HG03558 (cell line): ENCODE data around the gene TAF4.

Experiments used
- ATAC-seq: cut with Tn5 transposase; IDR thresholded peaks from one replicate; pipeline ENCODE4 v1.9.1; 2021; ENCODE audit warnings: moderate number of reproducible peaks; ENCODE audit not compliant: unreplicated experiment; ENCODE audit errors: extremely low read depth

The TAF4 gene

DNA sequence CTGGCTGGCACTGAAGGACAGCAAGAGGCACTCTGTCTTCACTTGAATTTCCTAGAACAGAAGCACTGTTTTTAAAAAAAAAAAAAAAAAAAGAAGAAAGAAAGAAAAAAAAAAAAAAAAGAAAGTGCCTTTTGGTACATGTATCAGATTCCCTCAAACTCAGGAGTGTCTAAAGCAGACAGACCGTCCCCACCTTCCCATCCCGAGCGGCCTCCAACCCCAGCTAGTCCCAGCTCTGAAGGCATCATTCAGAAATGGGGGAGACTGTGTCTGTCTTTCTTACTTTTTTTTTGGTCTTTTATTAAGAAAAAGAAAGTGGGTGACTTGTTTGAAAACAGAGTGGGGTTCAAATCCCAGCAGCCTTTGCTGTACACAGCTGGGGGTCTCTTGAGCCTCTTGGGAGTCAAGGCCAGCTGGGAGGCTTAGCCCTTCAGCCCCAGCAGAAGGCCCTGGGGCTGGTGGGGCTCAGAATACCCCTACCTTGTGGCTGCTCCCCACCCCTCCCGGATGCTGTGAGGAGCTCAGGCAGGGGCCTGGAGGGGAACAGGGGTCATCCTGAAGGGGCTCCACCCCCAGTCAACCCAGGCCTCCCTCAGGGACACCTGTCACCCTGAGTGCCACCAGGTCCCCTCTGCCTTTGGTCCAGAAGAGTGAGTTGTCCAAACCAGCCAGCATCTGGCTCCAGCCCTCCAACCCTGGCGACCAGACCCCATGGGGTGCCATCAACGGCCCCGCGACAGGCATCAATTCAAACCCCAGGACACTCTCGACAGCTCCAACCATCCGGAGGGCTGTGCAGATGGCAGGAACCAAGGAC is 128.3 kb downstream of the TAF4 start:
- no peak for ATAC-seq

- ATAC-seq: no peak
These were observed 129.0 kb downstream of the TAF4 start for GRCh38 chr20:61936701-61937131.

- no peak for ATAC-seq
These were observed 129.6 kb downstream of the TAF4 start for GRCh38 chr20:61935926-61936700.

DNA sequence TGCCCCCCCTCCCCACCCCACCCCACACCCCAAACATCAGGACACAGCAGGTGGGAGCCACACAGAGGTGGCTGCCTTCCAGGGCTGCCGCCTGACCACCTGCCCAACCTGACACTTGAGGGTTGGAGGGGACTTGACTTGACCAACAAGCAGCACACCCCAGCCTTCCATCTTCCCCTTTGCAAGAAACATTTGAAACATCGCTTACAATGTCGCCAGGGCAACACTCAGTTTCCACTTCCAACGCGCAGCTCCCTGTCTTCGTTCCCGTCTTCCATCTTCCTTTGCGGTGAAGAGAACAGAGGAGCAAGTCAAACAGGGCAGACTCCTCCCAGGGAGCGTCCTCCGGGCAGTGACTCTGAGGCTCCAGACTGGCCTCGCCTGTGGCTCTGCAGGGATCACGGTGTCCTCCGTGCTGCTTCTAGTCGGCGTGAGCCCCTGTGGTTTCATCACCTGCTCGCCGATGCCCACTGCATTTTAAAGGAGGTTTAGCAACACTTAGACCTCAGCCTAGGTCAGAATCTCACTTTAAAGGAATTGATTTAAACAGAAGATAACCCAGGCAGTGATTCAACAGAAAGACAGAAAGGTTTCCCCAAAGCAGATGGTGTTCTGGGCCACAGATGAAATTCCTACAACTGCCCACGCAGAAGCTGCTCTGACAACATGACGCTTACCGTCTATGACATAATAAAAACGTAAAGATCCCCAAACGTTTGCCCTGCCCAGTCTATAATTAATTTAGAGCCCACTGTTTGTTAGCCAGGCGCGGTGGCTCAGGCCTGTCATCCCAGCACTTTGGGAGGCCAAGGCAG is 130.8 kb downstream of the TAF4 start:
- ATAC-seq: no peak

DNA sequence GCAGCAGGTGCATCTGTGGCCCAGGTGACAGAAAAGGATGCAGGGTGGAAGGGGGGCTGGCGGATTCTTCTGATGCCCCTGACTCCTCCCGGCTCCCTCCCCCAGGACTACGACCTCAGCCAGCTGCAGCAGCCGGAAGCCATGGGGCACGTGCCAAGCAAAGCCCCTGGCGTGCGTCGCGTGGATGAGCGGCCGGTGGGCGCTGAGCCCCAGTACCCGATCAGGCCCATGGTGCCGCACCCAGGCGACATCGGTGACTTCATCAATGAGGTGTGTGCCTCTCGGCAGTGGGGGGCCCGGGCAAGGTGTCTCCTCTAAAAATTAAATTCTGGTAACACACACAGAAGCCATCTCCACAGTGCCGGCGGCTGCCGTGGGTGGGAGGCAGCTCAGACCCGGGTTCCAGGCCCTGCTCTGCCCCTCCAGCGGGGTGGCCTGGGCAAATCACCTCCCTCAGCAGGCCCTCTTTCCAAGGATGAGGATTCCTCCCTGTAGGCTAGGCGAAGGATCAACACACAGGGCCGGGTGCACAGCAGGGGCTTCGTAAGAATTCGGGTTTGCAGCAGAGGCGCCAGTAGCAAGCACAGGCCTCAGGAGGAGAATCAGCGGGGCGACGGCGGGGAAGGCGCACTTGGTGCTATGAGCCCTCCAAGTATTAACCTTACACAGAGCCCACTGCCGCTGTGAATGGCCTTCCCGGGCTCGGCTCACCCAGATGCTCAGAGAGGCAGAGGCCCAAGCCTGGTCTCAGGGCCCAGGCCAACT is 131.5 kb downstream of the TAF4 start:
- ATAC-seq: no peak

GRCh38 chr20:61933481-61933950 is 132.2 kb downstream of the TAF4 start:
- ATAC-seq: no peak

DNA sequence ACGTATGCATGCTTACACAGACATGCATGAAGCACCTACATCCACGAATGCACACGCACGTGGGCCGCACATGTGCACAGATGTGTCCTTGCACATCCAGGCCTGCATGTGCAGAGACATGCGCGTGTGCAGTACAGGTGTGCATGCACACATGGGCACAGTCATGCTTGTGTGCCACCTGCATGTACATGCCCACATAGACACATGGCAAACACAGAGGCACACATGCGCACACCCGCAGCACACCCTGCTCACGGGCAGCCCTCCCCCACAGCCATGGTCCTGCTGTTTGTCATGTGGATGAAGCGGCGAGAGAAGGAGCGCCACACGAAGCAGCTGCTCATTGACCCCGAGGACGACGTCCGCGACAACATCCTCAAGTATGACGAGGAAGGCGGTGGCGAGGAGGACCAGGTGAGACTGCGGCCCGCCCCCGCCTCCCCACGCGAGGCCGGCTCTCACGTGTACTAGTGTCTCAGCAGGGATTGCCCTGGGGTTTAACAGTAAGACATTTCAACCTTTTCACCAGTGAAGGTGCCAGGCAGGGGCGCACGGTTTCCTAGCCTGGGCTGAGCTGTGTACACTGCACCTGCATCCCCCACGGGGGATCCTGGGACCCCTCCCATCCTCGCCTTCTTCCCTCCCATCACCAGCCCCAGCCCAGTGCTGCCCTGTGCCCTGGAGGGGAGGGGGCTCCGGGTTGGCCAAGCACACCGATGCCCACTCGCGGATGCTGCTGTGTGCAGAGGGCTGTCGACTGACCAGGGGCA is 132.8 kb downstream of the TAF4 start:
- no peak for ATAC-seq

DNA sequence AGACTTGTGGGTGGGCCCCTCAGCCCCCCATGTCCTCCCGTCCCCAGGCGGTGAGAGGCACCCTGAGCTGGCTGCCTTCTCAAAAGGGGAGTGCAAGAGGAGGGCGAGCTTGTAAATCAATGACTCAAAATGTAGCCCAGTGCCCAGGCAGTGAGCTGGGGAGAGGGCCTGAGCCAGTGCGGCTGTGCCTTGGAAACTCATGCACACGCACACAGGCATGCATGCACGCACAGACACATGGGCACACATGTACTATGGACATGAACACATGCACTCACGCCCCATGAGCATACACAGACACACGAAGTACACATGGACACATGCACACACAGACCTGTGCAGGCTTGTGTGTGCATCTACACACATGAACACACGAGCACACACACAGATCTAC is 133.5 kb downstream of the TAF4 start:
- no peak for ATAC-seq

- ATAC-seq: no peak
These were observed 134.0 kb downstream of the TAF4 start for GRCh38 chr20:61931476-61932198.

DNA sequence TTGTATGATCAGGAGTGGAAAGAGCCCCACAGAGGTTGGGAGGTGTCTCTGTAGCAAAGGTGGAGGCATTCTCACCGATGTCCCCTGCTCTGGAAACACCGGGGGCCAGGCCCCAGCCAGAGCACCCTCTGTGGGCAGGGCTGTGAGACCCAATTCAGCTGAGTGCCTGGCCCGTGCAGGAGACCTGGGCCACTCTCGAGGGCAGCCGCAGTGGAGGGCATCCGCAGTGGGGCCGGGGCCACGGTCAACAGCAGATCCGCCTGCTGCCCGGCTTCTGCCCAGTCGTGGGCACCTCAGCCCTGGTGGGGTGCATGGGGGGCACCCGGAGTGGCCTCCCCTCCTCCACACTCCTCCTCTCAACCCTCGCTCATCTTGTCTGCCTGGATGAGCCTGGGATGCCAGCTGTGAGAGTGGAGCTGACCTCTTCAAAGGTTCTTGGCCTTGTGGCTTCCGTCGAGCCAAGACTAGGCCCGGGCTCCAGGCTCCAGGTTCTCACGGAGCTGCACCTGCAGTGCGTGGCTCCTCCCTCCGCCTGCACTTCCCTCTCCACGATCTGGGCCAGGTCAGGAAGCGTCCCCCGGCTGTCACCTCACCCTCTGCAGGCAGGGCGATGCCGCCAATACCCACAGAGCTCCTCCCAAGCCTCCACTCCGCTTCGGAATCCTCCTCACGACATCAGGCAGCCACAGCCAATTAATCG is 134.8 kb downstream of the TAF4 start:
- no peak for ATAC-seq

DNA sequence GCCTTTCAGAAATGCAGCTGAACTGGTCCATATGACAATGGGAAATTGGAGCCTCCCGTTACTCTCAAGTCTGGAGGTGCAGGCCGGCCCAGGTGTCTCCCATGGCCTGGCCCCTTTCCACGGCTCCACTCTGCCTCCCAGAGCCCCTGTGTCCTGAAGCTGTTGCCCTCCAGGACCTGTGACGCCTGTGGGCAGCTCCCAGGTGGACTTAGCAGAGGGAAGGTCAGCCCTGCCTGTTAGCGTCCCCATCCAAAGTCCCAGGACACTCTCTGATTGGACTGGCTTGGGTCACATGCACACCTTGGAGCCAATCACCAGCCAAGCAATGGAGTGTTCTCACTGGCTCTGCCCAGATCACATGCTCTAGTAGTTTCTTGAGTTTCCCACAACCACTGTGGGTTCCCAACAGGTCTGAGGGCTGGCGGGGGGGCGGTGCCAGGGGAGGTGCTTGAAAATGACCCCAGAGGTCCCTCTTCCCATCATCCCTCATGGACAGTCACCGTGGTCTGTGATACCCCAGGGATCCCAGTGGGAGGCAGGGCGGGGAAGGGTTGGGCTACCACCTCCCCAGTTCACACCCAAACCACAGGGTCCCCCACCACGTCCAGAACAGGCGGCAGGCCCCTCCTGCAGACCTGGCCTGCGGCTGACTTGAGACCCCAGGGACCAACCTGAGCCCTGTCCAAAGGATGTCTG is 135.6 kb downstream of the TAF4 start:
- ATAC-seq: no peak

GRCh38 chr20:61929561-61929960 is 136.1 kb downstream of the TAF4 start:
- no peak for ATAC-seq

- no peak for ATAC-seq
These were observed 137.7 kb downstream of the TAF4 start for GRCh38 chr20:61927826-61928541.

GRCh38 chr20:61927193-61927825 is 138.4 kb downstream of the TAF4 start:
- no peak for ATAC-seq

GRCh38 chr20:61926796-61927192 is 138.9 kb downstream of the TAF4 start:
- ATAC-seq: no peak

DNA sequence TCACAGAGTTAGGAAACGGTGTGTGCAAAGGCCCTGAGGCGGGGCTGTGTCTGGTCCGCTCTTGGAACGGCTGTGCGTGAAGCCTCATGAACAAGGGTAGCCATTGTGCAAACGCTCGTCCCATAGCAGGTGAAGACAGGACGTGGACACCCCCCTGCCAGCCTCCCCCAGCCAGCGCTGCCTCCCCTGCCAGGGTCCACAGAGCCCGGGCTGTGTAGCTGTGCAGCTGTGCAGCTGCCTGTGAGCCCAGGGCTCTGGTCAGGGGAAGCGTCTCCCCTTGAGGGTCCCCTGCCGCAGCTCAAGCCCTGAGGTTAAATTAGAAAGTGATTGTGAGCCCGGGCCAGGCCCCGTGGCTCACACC is 139.4 kb downstream of the TAF4 start:
- no peak for ATAC-seq
